SK-N-SH (cell line): Measurements from ENCODE around the gene GSTO1.

ENCODE experiments used
- FOXM1 ChIP-seq: IDR thresholded peaks from 2 replicates; pipeline ENCODE4 v1.4.0; 2012; ENCODE audit warnings: low read depth, mild to moderate bottlenecking
- MAX ChIP-seq: IDR thresholded peaks from 2 replicates; pipeline ENCODE4 v1.4.0; 2012; ENCODE audit warnings: low read depth
- POLR2AphosphoS5 ChIP-seq: IDR thresholded peaks from 2 replicates; pipeline ENCODE4 v1.6.1; 2012; ENCODE audit warnings: low read depth, low read length
- RAD21 ChIP-seq: IDR thresholded peaks from 2 replicates; pipeline ENCODE4 v1.6.1; 2012; ENCODE audit warnings: mild to moderate bottlenecking, low read length
- YY1 ChIP-seq: IDR thresholded peaks from 2 replicates; pipeline ENCODE4 v1.4.0; 2012; ENCODE audit warnings: low read depth, mild to moderate bottlenecking
- TF ChIP-seq, protein P1 (sequence below): fragments of 200-600 bp; sonication (generic); IDR thresholded peaks from 2 replicates; pipeline ENCODE4 v1.6.1; 2017; ENCODE audit warnings: antibody characterized with exemption, mild to moderate bottlenecking, moderate library complexity

GRCh38 chr10:104277785-104278184, 23.1 kb downstream of the GSTO1 start:
- TF ChIP-seq, protein P1, sequence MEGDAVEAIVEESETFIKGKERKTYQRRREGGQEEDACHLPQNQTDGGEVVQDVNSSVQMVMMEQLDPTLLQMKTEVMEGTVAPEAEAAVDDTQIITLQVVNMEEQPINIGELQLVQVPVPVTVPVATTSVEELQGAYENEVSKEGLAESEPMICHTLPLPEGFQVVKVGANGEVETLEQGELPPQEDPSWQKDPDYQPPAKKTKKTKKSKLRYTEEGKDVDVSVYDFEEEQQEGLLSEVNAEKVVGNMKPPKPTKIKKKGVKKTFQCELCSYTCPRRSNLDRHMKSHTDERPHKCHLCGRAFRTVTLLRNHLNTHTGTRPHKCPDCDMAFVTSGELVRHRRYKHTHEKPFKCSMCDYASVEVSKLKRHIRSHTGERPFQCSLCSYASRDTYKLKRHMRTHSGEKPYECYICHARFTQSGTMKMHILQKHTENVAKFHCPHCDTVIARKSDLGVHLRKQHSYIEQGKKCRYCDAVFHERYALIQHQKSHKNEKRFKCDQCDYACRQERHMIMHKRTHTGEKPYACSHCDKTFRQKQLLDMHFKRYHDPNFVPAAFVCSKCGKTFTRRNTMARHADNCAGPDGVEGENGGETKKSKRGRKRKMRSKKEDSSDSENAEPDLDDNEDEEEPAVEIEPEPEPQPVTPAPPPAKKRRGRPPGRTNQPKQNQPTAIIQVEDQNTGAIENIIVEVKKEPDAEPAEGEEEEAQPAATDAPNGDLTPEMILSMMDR = no peak
- TF ChIP-seq RAD21 (no peak), FOXM1 (no peak), MAX (no peak), POLR2AphosphoS5 (no peak), YY1 (no peak)
